Transverse colon (tissue), 3 donors: ENCODE results near the gene ELAPOR1.

Source experiments
- CTCF ChIP-seq, 5 experiments: fragments of 200-600 bp in 3 of 5; fragments of 450-650 bp in 2 of 5; sonication (generic) in 3 of 5; IDR thresholded peaks; 1 replicate in 2 of 5; 2 replicates in 3 of 5; pipeline ENCODE4 v1.5.1; 2016 to 2017; ENCODE audit warnings: antibody characterized with exemption in 5 of 5, inconsistent platforms in 3 of 5, mild to moderate bottlenecking in 2 of 5, moderate library complexity in 1 of 5
- POLR2A ChIP-seq: fragments of 450-650 bp; IDR thresholded peaks from one replicate; pipeline ENCODE4 v1.6.1; 2016; ENCODE audit warnings: antibody characterized with exemption, mild to moderate bottlenecking, moderate library complexity

- TF ChIP-seq CTCF (IDR thresholded peaks at IDR 0.05) (no peak), POLR2A (no peak)
Measured at GRCh38 chr1:109115685-109116084, 1.8 kb downstream of the ELAPOR1 start.
